Anterior cingulate cortex (tissue), 58 donors: Measurements from ENCODE around the gene HTRA1.
A peak's percentile ranks its signal among the peaks of the same experiment; 100 is the strongest.

ENCODE experiments used
- DNase-seq, 58 donors: peaks; one replicate each; lab custom pipeline; 2025; lab: John Stamatoyannopoulos, UW

The HTRA1 gene

DNA sequence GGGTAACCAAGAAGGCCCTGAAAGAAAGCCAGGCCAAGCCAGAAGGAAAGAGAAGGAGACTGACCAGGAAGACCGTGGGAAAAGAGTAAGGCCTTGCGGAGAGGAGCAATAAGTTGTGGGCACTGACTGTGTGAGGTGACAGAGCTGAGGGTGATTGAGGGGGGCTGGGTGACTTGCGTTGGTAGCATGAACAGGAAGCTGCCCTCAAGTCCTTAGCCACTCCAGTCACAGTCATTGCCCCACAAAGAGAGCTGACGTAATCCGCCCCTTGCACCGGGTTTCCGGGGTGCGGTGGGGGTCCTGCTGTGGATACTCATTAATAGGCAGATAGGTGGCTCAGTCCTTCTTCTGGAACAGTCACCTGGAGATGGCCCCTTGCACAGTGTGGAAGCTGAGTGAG is 83.1 kb downstream of the HTRA1 start:
- no peak for DNase-seq

- DNase-seq, result no peak
Observed at GRCh38 chr10:122546242-122546641, 84.9 kb downstream of the HTRA1 start.

DNA sequence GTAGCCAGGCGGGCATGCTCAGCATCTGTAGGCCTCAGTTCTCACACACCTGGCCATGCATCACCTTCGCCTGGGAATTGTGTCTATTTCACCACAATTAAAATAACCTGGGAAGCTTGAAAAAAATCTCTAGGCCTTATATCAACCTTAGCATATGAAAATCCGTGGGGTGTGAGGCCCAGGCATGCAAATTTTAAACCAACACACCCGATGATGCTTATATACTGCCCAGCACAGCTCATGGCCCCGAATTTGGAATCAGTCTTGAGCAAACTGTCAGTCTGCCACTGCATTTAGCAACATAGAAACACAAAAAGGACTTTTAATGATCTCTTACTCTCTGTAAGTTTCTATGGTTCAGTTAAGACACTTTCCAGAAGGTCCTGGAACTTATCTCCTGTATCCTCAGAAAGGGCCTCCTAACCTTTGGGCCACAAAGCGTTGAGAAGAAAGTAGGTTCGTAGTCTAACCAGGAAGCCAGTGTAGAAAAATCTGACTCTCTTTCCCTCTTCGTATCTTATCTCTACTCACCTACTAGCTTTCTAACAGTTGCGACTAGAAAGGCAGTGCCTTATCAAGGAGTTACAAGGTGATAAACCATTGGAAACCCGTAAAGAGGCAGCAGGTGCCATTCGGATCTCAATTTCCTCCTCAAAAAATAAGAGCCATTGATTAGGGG is 87.2 kb downstream of the HTRA1 start:
- DNase-seq, result no peak

DNA sequence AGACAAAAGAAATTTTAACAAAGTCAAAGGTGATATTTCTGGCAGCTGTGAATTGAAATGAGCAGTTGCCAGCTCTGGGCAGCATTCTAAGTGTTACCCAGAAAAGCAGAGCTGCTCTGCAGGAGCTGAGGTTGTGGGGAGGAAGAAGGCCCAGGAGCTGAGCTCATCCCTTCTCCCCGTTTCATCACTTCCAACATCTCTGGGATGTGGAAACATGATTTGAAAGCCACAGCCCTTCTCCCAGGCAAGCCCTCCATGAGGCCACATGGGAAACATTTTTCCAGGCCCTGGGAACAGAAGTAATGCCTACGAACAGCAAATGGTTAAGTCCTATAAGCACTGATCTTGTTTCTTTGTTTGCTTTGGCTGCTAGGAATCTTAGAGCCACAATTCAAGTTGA is 88.3 kb downstream of the HTRA1 start:
- DNase-seq, result no peak

GRCh38 chr10:122550427-122550826 is 89.1 kb downstream of the HTRA1 start:
- no peak for DNase-seq

DNA sequence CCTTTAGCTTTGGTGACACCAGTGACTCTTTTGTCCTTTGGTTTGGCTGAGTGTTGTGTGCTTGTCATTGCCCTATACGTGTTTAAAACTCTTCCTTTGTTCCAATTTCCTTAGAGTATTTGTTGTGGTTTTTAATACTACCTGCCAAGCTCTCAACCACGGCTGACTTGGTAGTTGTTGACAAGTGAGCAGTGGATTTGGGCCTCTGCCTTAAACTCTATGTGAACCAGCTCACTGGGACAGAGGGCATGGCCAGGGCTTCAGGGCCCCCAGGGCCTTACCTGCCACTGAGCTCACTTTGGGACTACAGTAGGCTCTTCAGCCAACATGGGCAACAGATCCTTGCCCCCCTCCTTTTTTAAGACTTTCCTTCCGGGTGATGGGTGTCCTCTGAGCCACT is 89.6 kb downstream of the HTRA1 start:
- DNase-seq, result no peak

- peak in 7 of 58 donors; percentile 3 to 32 (median 12) for DNase-seq
Observed at GRCh38 chr10:122551450-122551849, 90.1 kb downstream of the HTRA1 start.

GRCh38 chr10:122553341-122553740 is 92.0 kb downstream of the HTRA1 start:
- DNase-seq, result no peak

DNA sequence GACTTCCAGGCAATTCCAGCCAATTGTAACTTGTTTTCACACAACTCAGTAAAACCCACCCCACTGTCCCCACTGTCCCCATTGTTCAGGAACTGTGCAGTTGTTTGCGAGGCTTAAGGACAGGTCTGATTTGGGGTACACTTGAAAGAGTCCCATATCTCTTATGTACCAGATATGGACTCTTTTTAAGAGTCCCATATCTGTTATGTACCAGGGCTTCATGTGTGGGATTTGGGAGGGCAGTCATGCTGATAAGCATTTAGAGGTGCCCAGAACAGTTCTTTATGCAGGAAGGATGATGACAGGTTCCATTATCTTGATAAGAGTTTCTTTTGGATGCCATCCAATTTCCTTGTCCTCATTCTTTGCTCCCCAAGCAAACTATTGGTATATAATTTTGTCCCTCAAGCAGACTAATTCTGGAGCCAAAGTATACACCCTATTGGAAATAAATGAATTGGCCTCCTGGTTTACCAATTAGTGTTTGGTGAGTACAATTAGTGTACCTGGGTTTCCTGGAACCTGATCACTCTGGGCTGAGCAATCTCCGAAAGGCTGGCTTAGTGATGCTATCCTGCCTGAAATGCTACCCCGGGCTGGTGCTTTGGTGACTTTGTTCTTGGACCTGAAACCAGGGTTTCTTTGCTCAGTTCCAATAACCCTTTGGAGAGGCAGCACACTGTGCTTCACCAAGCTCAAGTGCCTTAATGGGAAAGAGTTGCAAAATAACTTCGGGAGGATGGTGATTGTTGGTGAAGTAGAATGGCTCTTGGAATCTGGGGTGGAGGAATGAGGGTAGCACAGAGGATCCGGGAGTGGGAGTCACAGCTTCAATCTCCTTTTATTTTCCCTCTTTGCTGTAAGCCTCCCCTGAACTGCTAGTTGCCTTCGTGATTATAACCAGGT is 93.0 kb downstream of the HTRA1 start:
- DNase-seq, result no peak

- peak in 1 of 58 donors; percentile 22 for DNase-seq
Observed at GRCh38 chr10:122555442-122555841, 94.1 kb downstream of the HTRA1 start.

GRCh38 chr10:122557516-122557915 is 96.2 kb downstream of the HTRA1 start:
- DNase-seq, result no peak

DNA sequence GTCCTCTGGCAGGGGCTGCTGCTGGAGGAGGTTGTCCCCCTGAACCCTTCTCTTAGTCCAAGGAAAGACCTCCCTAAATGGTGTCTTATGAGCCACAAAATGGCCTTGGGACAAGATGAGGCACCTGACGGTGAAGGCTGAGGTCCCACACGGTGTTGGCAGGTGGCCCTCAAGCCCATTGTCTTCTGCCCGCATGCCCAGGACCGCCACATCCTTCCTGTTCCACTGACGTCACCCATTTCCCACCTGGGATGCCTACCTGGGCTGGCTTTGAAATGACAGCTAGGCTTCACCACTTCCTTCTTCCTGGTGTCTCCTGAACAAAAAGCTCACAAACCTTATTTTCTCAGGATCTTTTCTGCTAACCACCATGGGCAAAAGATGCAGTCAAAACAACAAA is 97.1 kb downstream of the HTRA1 start:
- no peak for DNase-seq

- no peak for DNase-seq
Observed at GRCh38 chr10:122559228-122559627, 97.9 kb downstream of the HTRA1 start.

GRCh38 chr10:122560279-122560804 is 99.0 kb downstream of the HTRA1 start, which contains the start of gene DMBT1:
Gene DMBT1 (plus strand): TSS chr10:122560754. CDS start chr10:122560771, 17 bp downstream.
- no peak for DNase-seq

- no peak for DNase-seq
Observed at GRCh38 chr10:122561212-122561611, 99.9 kb downstream of the HTRA1 start.

DNA sequence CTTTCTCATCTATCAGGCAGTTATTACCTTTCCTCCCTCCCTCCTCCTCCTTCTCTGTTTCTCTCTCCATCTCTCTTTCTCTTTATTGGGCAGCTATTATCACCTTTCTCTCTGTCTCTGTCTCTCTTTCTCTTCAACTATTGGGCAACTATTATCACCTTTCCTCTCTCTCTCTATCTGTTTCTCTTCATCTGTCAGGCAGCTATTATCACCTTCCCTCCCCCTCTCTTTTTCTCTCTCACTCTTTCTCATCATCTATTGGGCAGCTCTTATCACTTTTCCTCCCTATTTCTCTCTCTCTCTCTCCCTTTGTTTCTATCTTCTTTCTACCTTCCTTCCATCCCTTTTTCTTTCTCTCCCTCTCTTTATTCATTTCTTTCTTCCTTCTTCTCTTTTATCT is 100.4 kb downstream of the HTRA1 start:
- no peak for DNase-seq
